ENCODE results near the gene RBM7.

RBM7 gene

GRCh38 chr11:114448749-114449482 lies 48.5 kb downstream of the RBM7 start:
- DNase-seq (ENCODE audit: extremely low read depth, low read depth) = no peak
- no peak for TF ChIP-seq CTCF (IDR thresholded peaks at IDR 0.05; ENCODE audit: low read depth, low read length)

GRCh38 chr11:114449845-114450244 lies 49.4 kb downstream of the RBM7 start:
- no peak for TF ChIP-seq CTCF (IDR thresholded peaks at IDR 0.05; ENCODE audit: low read depth, low read length)
- DNase-seq (ENCODE audit: extremely low read depth, low read depth) = no peak

- DNase-seq (ENCODE audit: extremely low read depth, low read depth) = no peak
- TF ChIP-seq CTCF (IDR thresholded peaks at IDR 0.05; ENCODE audit: low read depth, low read length) = no peak
Observed at GRCh38 chr11:114452399-114452798, 51.9 kb downstream of the RBM7 start.

Measured in AG09319 (cell line).